Loucy (cell line): Measurements from ENCODE around the gene ADH1A.

ENCODE experiments used
- EZH2phosphoT487 ChIP-seq: fragments of 200-600 bp; IDR thresholded peaks from 2 replicates; pipeline ENCODE4 v1.6.1; 2018; ENCODE audit warnings: antibody characterized with exemption, mild to moderate bottlenecking, moderate library complexity, borderline replicate concordance
- TF ChIP-seq, protein P1 (sequence below): fragments of 200-600 bp; sonication (generic); conservative IDR thresholded peaks from 2 replicates; pipeline ENCODE4 v1.5.1; 2014; ENCODE audit warnings: mild to moderate bottlenecking, antibody characterized with exemption, low read length

GRCh38 chr4:99290848-99291786 lies at the start of gene ADH1A:
- TF ChIP-seq, protein P1, sequence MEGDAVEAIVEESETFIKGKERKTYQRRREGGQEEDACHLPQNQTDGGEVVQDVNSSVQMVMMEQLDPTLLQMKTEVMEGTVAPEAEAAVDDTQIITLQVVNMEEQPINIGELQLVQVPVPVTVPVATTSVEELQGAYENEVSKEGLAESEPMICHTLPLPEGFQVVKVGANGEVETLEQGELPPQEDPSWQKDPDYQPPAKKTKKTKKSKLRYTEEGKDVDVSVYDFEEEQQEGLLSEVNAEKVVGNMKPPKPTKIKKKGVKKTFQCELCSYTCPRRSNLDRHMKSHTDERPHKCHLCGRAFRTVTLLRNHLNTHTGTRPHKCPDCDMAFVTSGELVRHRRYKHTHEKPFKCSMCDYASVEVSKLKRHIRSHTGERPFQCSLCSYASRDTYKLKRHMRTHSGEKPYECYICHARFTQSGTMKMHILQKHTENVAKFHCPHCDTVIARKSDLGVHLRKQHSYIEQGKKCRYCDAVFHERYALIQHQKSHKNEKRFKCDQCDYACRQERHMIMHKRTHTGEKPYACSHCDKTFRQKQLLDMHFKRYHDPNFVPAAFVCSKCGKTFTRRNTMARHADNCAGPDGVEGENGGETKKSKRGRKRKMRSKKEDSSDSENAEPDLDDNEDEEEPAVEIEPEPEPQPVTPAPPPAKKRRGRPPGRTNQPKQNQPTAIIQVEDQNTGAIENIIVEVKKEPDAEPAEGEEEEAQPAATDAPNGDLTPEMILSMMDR: no peak
- no peak for TF ChIP-seq EZH2phosphoT487
